GM18505 (cell line): ENCODE data around the gene GIMAP2.

Experiments
- ATAC-seq: cut with Tn5 transposase; IDR thresholded peaks from one replicate; pipeline ENCODE4 v1.9.1; 2021; ENCODE audit not compliant: unreplicated experiment
- POLR2A ChIP-seq: IDR thresholded peaks from 4 replicates; pipeline ENCODE4 v1.6.1; 2011; ENCODE audit warnings: borderline replicate concordance; ENCODE audit not compliant: insufficient read depth, insufficient read length; ENCODE audit errors: extremely low read depth

Gene GIMAP2

GRCh38 chr7:150703209-150703608 lies 17.7 kb downstream of the GIMAP2 start:
- no peak for ATAC-seq

GRCh38 chr7:150715293-150715692 lies 29.8 kb downstream of the GIMAP2 start:
- ATAC-seq: no peak

More at GRCh38 chr7:150703209-150703608, 17.7 kb downstream of the GIMAP2 start:
- TF ChIP-seq POLR2A: no peak

DNA sequence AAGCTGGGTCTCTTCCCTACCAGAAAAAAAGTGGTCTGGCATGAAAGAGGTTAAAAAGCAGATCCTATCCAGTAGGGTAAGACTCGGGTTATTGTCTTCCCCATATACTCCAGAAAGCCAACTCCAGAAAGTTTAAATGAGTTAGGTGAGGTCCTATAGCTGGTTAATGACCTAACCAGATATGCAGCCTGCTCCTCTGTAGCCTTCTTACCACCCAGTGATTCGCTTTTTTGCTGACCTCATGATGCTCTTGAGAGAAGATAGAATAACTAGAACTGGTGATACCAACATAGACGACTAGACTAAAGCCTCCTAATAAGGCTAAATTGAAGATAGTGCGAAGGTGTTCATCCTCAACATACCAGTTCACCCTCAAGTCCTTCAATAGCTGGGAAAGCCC lies 30.2 kb downstream of the GIMAP2 start:
- no peak for ATAC-seq
- no peak for TF ChIP-seq POLR2A

More at GRCh38 chr7:150715293-150715692, 29.8 kb downstream of the GIMAP2 start:
- no peak for TF ChIP-seq POLR2A

DNA sequence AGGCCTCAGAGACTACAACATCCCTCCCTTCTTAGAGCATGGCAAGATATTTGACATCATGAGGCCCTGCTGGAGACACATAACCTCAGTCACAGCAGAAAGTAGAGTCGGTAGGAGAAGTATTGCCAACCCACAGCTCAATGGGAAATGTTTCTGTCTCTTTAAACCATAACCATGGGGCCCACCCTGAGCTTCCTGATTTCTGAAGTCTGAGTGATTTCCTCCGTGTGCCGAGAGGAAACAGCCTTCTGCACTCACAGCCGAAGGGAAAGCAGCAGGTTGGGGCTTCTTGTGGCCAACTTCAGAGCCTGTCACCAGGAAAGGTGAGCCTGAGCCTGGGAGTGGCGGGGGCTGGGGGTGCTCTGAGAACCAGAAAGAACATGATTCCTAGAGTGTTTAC lies 30.9 kb downstream of the GIMAP2 start, which contains the start of gene GIMAP1:
TSS of gene GIMAP1 (plus strand) at position 246 of the 400 bp plus-strand sequence. CDS start 2,435 bp downstream, outside the sequence.
- ATAC-seq: no peak
- TF ChIP-seq POLR2A: peak; percentile 65

GRCh38 chr7:150716939-150717338 lies 31.4 kb downstream of the GIMAP2 start:
- TF ChIP-seq POLR2A: no peak
- ATAC-seq: no peak

DNA sequence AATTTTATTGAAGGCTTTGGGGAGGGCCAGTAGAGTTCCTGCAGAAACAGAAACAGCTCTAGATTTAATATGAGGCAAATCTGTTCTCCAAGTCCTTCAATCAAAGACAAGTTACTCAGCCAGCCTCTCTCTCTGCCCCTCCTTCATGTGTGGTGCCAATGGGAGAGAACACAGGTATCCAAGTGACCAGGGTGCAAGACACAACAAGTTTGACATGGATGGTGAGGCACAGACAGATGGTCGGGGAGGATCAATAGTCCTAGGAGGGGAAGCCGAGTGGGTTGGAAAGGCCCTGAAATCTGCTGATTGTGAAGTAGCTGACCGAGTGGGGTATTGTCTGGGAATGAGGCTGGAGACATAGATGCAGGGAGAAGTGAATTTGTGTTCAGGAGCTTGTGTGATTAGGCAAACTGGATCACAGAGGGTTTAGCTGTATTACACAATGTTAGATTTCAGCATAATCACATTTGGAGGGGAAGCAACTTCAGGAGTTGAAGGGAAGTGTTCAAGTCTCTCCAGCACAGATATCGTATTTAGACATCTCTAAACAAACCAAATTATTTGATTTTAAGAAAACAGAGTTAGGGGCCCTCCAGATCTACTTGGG lies 32.4 kb downstream of the GIMAP2 start:
- ATAC-seq: no peak
- TF ChIP-seq POLR2A: no peak

DNA sequence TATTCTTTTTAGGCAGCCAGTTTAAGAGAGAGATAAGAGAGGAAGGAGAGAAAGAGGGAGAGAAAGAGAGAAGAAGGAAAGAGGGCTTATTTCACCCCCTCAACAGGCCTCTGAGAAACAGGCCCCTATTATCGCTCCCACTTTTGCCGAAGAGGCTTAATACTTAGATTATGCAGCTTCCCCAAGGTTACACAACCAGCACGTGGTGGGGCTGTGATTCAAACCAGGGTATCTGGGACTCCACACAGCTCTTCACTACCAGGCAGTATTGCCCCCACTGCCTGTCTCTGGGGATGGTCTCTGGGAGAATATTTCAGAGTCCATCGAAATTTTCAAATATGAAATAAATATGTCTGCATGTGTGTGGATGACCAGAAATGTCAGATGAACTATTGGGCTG lies 33.9 kb downstream of the GIMAP2 start:
- no peak for ATAC-seq
- no peak for TF ChIP-seq POLR2A

DNA sequence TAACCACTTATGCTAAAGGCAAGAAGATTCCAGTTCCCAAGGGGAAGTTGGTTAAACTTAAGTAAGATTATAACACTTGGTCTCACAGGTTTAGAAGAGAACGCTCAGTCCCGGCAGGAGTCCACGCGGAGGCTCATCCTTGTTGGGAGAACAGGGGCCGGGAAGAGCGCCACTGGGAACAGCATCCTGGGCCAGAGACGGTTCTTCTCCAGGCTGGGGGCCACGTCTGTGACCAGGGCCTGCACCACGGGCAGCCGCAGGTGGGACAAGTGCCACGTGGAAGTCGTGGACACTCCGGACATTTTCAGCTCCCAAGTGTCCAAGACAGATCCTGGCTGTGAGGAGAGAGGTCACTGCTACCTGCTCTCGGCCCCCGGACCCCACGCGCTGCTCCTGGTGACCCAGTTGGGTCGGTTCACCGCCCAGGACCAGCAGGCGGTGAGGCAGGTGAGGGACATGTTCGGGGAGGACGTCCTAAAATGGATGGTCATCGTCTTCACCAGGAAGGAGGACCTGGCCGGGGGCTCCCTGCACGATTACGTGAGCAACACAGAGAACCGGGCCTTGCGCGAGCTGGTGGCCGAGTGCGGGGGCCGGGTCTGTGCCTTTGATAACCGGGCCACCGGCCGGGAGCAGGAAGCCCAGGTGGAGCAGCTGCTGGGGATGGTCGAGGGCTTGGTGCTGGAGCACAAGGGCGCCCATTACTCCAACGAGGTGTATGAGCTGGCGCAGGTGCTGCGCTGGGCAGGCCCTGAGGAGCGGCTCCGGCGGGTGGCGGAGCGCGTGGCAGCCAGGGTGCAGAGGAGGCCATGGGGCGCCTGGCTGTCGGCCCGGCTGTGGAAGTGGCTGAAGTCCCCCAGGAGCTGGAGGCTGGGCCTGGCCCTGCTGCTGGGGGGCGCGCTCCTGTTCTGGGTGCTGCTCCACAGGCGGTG lies 34.7 kb downstream of the GIMAP2 start:
- TF ChIP-seq POLR2A: no peak
- ATAC-seq: no peak

- no peak for ATAC-seq
- no peak for TF ChIP-seq POLR2A
Observed at GRCh38 chr7:150721970-150722373, 36.5 kb downstream of the GIMAP2 start.

- no peak for ATAC-seq
- no peak for TF ChIP-seq POLR2A
Observed at GRCh38 chr7:150722431-150722931, 37.0 kb downstream of the GIMAP2 start.

- ATAC-seq: no peak
- TF ChIP-seq POLR2A: no peak
Observed at GRCh38 chr7:150723467-150723866, 38.0 kb downstream of the GIMAP2 start.

GRCh38 chr7:150727381-150727780 lies 41.9 kb downstream of the GIMAP2 start:
- no peak for ATAC-seq
- no peak for TF ChIP-seq POLR2A

- ATAC-seq: no peak
- no peak for TF ChIP-seq POLR2A
Observed at GRCh38 chr7:150728011-150728410, 42.5 kb downstream of the GIMAP2 start.

DNA sequence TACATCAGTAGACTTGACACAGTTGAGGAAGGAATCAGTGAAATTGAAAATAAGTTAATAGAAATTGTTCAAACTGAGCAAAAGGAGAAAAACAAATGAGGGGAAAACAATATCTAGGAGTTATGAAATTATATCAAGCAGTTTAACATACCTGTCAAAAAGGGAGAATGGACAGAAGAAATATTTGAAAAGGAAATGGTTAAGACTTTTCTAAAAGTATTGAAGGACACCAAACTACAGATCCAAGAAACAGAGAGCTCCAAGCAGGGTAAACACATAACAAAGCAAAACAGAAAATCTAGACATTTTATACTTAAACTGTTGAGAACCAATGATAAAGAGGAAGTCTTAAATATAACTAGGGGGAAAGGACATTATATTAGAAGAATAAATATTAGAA lies 43.1 kb downstream of the GIMAP2 start:
- no peak for ATAC-seq
- TF ChIP-seq POLR2A: no peak

- no peak for TF ChIP-seq POLR2A
- ATAC-seq: no peak
Observed at GRCh38 chr7:150731916-150732315, 46.4 kb downstream of the GIMAP2 start.
